HepG2 (cell line): Measurements from ENCODE around the gene INSR. TPM values are rescaled to one million over a fixed set of nuclear protein-coding genes. Genes with fewer than 3 reads are reported as not detected.

ENCODE experiments used
- ATAC-seq: fragments of 200-7000 bp; cut with Tn5 transposase; 3 replicates; pipeline ENCODE4 v1.9.1; 2020; ENCODE audit warnings: mild to moderate bottlenecking, moderate library complexity
- BruUV-seq: library from RNA; stranded (reverse); fragments of 400-500 nt; replicated peaks from 2 replicates; lab custom pipeline; 2021; lab: Mats Ljungman, UMichigan
- CTCF ChIA-PET: fragments of 300-600 bp; formaldehyde crosslinking; extraction: SDS; loops from one replicate; lab custom pipeline; 2021; ENCODE audit warnings: low total read pairs, inconsistent platforms, low intra/inter-chr PET ratio; lab: Yijun Ruan, JAX
- POLR2A ChIA-PET: fragments of 350-600 bp; sonication (Branson Sonifier 250); formaldehyde crosslinking; loops from one replicate; lab custom pipeline; 2020; ENCODE audit warnings: antibody characterized with exemption, inconsistent platforms; lab: Yijun Ruan, JAX
- DNase-seq: peaks from one replicate; pipeline ENCODE4 v3.0.0-alpha.2; 2015; ENCODE audit warnings: low spot score
- FAIRE-seq: peaks from 3 replicates; lab custom pipeline; 2011; peaks lifted over from hg19 to GRCh38; lab: Jason Lieb, UNC
- H2AFZ ChIP-seq: one replicate; pipeline ENCODE4 v1.6.1; 2011; ENCODE audit warnings: low read length, inconsistent platforms
- H3K27ac ChIP-seq: fragments of 300-600 bp; 3 replicates; pipeline ENCODE4 v1.8.0; 2011; ENCODE audit warnings: mixed run types, mild to moderate bottlenecking, mixed read lengths, low read length, inconsistent platforms; ENCODE audit not compliant: insufficient read depth; ENCODE audit errors: extremely low read length
- H3K27me3 ChIP-seq, 2 experiments: fragments of 200-600 bp in 1 of 2; 2 replicates in 1 of 2; 3 replicates in 1 of 2; pipeline versions ENCODE4 v1.6.0 to v1.8.0; 2011; ENCODE audit warnings: low read length in 2 of 2, mild to moderate bottlenecking in 2 of 2, moderate library complexity in 2 of 2, inconsistent platforms in 1 of 2; ENCODE audit not compliant: insufficient read depth in 2 of 2, control insufficient read depth in 1 of 2
- H3K36me3 ChIP-seq, 2 experiments: fragments of 200-600 bp in 1 of 2; replicated peaks in 1 of 2; 2 replicates in 1 of 2; 3 replicates in 1 of 2; pipeline versions ENCODE4 v1.5.1 to v1.8.0; 2011; ENCODE audit warnings: low read length in 2 of 2, inconsistent platforms in 1 of 2; ENCODE audit not compliant: insufficient read depth in 2 of 2, control insufficient read depth in 1 of 2
- H3K4me1 ChIP-seq: 2 replicates; pipeline ENCODE4 v1.5.1; 2012; ENCODE audit warnings: low read length, inconsistent platforms; ENCODE audit not compliant: insufficient read depth
- H3K4me2 ChIP-seq: 2 replicates; pipeline ENCODE4 v1.6.0; 2011; ENCODE audit warnings: low read depth, low read length, inconsistent platforms
- H3K4me3 ChIP-seq, 3 experiments: fragments of 200-600 bp in 1 of 3; sonication (generic), shearing (Covaris generic) in 1 of 3; replicated peaks in 1 of 3; 2 replicates each; pipeline ENCODE4 v1.5.1; 2011 to 2016; ENCODE audit warnings: low read length in 3 of 3, inconsistent platforms in 2 of 3, low read depth in 2 of 3, mild to moderate bottlenecking in 2 of 3, control low read depth in 1 of 3, mixed read lengths in 1 of 3; ENCODE audit not compliant: insufficient read depth in 1 of 3
- H3K79me2 ChIP-seq: one replicate; pipeline ENCODE4 v1.6.1; 2011; ENCODE audit warnings: low read length, inconsistent platforms; ENCODE audit not compliant: insufficient read depth
- H3K9ac ChIP-seq: 2 replicates; pipeline ENCODE4 v1.6.0; 2011; ENCODE audit warnings: mild to moderate bottlenecking, low read depth, low read length, inconsistent platforms; ENCODE audit not compliant: insufficient read depth
- H3K9me3 ChIP-seq: 2 replicates; pipeline ENCODE4 v1.5.1; 2012; ENCODE audit warnings: mild to moderate bottlenecking, low read length
- H4K20me1 ChIP-seq: 2 replicates; pipeline ENCODE4 v1.6.0; 2011; ENCODE audit warnings: inconsistent platforms, mild to moderate bottlenecking, low read length, moderate library complexity; ENCODE audit not compliant: insufficient read depth
- HOXA3 ChIP-seq: sonication (generic); formaldehyde crosslinking; IDR thresholded peaks from 2 replicates; pipeline ENCODE4 v1.5.0; 2020; ENCODE audit warnings: missing genetic modification reagents
- KLF11 ChIP-seq: IDR thresholded peaks from 2 replicates; pipeline ENCODE4 v1.6.1; 2016; ENCODE audit warnings: missing compliant biosample characterization
- SOX6 ChIP-seq, 2 experiments: fragments of 450-650 bp in 1 of 2; sonication (generic) in 1 of 2; formaldehyde crosslinking in 1 of 2; IDR thresholded peaks; 2 replicates each; pipeline versions ENCODE4 v1.4.0 to v1.6.1; 2017 to 2020; ENCODE audit warnings: antibody characterized with exemption in 1 of 2, mild to moderate bottlenecking in 1 of 2, missing genetic modification reagents in 1 of 2
- TCF7L2 ChIP-seq: IDR thresholded peaks from 2 replicates; pipeline ENCODE4 v1.6.1; 2011; ENCODE audit warnings: mild to moderate bottlenecking, low read depth, low read length, moderate library complexity
- WGBS: methylation state at CpG from one replicate; pipeline ENCODE4 v1.1.6; 2017; ENCODE audit warnings: low lambda C conversion rate; 5-methylcytosine and 5-hydroxymethylcytosine counted together
- in situ Hi-C: cut with HindIII; loops from 2 replicates; pipeline ENCODE4 v1.10.0; 2017; ENCODE audit warnings: low pct_unique_long_range_greater_than_20kb; ENCODE audit not compliant: extremely low pct_ligation_motif_present
- intact Hi-C: fragments of 100-400 bp; cut with micrococcal nuclease; formaldehyde crosslinking; loops from one replicate; pipeline ENCODE4 v1.10.0; 2022; ENCODE audit not compliant: unreplicated experiment
- polyA plus RNA-seq, 8 experiments: library from polyadenylated mRNA; depleted of rRNA in 3 of 8; stranded (reverse) in 7 of 8; unstranded in 1 of 8; fragments of >200 nt; fragmentation: Illumina TruSeq in 4 of 8; extraction: Trizol in 4 of 8; gene quantifications; 2 replicates each; pipeline versions ENCODE4 v1.2.1 to v1.2.3, GENCODE V29; 2011 to 2016; ENCODE audit warnings: low read depth in 4 of 8, missing spikeins in 1 of 8, mixed read lengths in 1 of 8; ENCODE audit not compliant: insufficient read depth in 1 of 8
- total RNA-seq, 5 experiments: library from RNA; depleted of rRNA; stranded (reverse); fragments of >200 nt; fragmentation: Illumina TruSeq; extraction: Trizol; gene quantifications; 2 replicates each; pipeline ENCODE4 v1.2.3, GENCODE V29; 2016; ENCODE audit warnings: low read depth in 1 of 5
- TF ChIP-seq, protein P1 (sequence below): IDR thresholded peaks from 2 replicates; pipeline ENCODE4 v1.6.1; 2016; ENCODE audit warnings: mild to moderate bottlenecking
- TF ChIP-seq, protein P2 (sequence below): IDR thresholded peaks from 2 replicates; pipeline ENCODE4 v1.6.1; 2018; ENCODE audit warnings: missing genetic modification reagents

The INSR gene
- total and polyA plus RNA-seq, 2 of the 13 experiments (the other 11 are each of a cell fraction or from before 2014, with no cell fraction given) = 24.2 to 29.8 TPM

DNA sequence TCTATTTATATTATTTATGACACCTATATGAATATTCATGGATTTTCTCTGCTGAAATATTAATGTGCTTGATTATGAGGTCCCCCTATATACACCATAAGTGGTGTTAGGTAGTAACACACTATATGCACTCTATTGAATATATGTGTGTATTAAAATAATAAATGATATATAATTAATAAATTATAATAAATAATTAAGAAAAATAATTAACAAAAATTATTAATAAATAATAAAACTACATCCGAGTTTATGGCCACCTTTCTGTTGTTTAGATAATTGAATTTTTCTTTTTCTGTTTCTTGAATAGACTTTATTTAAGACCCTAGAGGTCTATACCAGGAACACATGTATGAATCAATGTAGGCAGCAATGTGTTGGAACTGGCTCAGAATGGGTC lies 33.6 kb upstream of the INSR start:
- ATAC-seq = no peak
- POLR2A ChIA-PET = no interaction called here
- in situ Hi-C loops (no loop called here), intact Hi-C loops (no loop called here)
- no peak overlapping the region for H3K4me2 ChIP-seq
- no peak overlapping the region for H3K4me3 ChIP-seq
- no peak for DNase-seq
- H3K9ac ChIP-seq = no peak overlapping the region
- H3K27me3 ChIP-seq = no peaks in the 10 kb centered on the region
- CTCF ChIA-PET = no interaction called here
- H2AFZ ChIP-seq = no peak overlapping the region
- FAIRE-seq = no peak
- no TSS peak for BruUV-seq
- 2% methylated on average over 1 of the region's 1 CpG for WGBS
- TF ChIP-seq SOX6 (IDR thresholded peaks at IDR 0.05) (no peak), SOX6 (CRISPR knock-in tag; IDR thresholded peaks at IDR 0.05) (no peak), KLF11 (no peak), TCF7L2 (no peak), HOXA3 (CRISPR knock-in tag) (no peak)
- TF ChIP-seq, protein P1, sequence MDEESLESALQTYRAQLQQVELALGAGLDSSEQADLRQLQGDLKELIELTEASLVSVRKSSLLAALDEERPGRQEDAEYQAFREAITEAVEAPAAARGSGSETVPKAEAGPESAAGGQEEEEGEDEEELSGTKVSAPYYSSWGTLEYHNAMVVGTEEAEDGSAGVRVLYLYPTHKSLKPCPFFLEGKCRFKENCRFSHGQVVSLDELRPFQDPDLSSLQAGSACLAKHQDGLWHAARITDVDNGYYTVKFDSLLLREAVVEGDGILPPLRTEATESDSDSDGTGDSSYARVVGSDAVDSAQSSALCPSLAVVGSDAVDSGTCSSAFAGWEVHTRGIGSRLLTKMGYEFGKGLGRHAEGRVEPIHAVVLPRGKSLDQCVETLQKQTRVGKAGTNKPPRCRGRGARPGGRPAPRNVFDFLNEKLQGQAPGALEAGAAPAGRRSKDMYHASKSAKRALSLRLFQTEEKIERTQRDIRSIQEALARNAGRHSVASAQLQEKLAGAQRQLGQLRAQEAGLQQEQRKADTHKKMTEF (CRISPR knock-in tag) = no peak
- TF ChIP-seq, protein P2, sequence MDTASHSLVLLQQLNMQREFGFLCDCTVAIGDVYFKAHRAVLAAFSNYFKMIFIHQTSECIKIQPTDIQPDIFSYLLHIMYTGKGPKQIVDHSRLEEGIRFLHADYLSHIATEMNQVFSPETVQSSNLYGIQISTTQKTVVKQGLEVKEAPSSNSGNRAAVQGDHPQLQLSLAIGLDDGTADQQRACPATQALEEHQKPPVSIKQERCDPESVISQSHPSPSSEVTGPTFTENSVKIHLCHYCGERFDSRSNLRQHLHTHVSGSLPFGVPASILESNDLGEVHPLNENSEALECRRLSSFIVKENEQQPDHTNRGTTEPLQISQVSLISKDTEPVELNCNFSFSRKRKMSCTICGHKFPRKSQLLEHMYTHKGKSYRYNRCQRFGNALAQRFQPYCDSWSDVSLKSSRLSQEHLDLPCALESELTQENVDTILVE (CRISPR knock-in tag) = no peak
- no peak overlapping the region for H3K27ac ChIP-seq
- H3K36me3 ChIP-seq = no peaks in the 10 kb centered on the region
- H3K4me1 ChIP-seq = no peaks in the 10 kb centered on the region
- H4K20me1 ChIP-seq = no peaks in the 10 kb centered on the region
- no peaks in the 10 kb centered on the region for H3K9me3 ChIP-seq
- no peaks in the 10 kb centered on the region for H3K79me2 ChIP-seq
